PC-3 (cell line): ENCODE results near the gene PF4V1. TPM values are rescaled to one million over a fixed set of nuclear protein-coding genes. Genes with fewer than 3 reads are reported as not detected.

Experiments
- ATAC-seq: fragments of 200-7000 bp; cut with Tn5 transposase; 2 replicates; pipeline ENCODE4 v1.9.1; 2020; ENCODE audit warnings: mild to moderate bottlenecking, moderate library complexity
- BruUV-seq: library from RNA; stranded (reverse); fragments of 400-500 nt; replicated peaks from 2 replicates; lab custom pipeline; 2021; lab: Mats Ljungman, UMichigan
- CTCF ChIA-PET: fragments of 300-600 bp; sonication (Branson Sonifier 250); formaldehyde crosslinking; loops from one replicate; lab custom pipeline; 2022; ENCODE audit warnings: antibody characterized with exemption; lab: Charles Lee
- POLR2A ChIA-PET: fragments of 300-600 bp; sonication (Branson Sonifier 250); formaldehyde crosslinking; loops from one replicate; lab custom pipeline; 2022; ENCODE audit warnings: antibody characterized with exemption; ENCODE audit not compliant: unreplicated experiment; lab: Charles Lee
- DNase-seq: peaks from one replicate; pipeline ENCODE4 v3.0.0-alpha.2; 2015
- H2AFZ ChIP-seq: fragments of 300-600 bp; sonication (generic); 2 replicates; pipeline ENCODE4 v1.6.0; 2016; ENCODE audit warnings: antibody characterized with exemption, low read length
- H3F3A ChIP-seq: fragments of 300-600 bp; sonication (generic); one replicate; pipeline ENCODE4 v1.6.0; 2017; ENCODE audit warnings: antibody characterized with exemption, low read length, control low read depth, mild to moderate bottlenecking; ENCODE audit not compliant: unreplicated experiment
- H3K27ac ChIP-seq: fragments of 300-600 bp; sonication (generic); 2 replicates; pipeline ENCODE4 v1.5.1; 2016; ENCODE audit warnings: mild to moderate bottlenecking, low read length
- H3K27me3 ChIP-seq: fragments of 300-600 bp; sonication (generic); 2 replicates; pipeline ENCODE4 v1.6.1; 2016; ENCODE audit warnings: low read length, mixed read lengths
- H3K36me3 ChIP-seq: fragments of 300-600 bp; sonication (generic); 2 replicates; pipeline ENCODE4 v1.6.1; 2016; ENCODE audit warnings: low read depth, mixed run types, low read length, mixed read lengths
- H3K4me1 ChIP-seq: fragments of 300-600 bp; sonication (generic); 2 replicates; pipeline ENCODE4 v1.5.1; 2016; ENCODE audit warnings: low read length; ENCODE audit not compliant: insufficient read depth
- H3K4me2 ChIP-seq: fragments of 300-600 bp; sonication (generic); 2 replicates; pipeline ENCODE4 v1.6.0; 2016; ENCODE audit warnings: low read length
- H3K4me3 ChIP-seq: fragments of 300-600 bp; sonication (generic); 2 replicates; pipeline ENCODE4 v1.5.1; 2016; ENCODE audit warnings: mild to moderate bottlenecking, low read length, mixed read lengths
- H3K79me2 ChIP-seq: fragments of 300-600 bp; sonication (generic); 2 replicates; pipeline ENCODE4 v1.6.1; 2017; ENCODE audit warnings: low read length, mixed read lengths
- H3K9ac ChIP-seq: fragments of 300-600 bp; sonication (generic); 2 replicates; pipeline ENCODE4 v1.6.0; 2016; ENCODE audit warnings: mild to moderate bottlenecking, low read length
- H3K9me2 ChIP-seq: fragments of 300-600 bp; sonication (generic); replicated peaks from 2 replicates; pipeline ENCODE4 v1.6.1; 2016; ENCODE audit warnings: mixed run types, low read length, mixed read lengths
- H3K9me3 ChIP-seq: fragments of 300-600 bp; sonication (generic); 2 replicates; pipeline ENCODE4 v1.6.1; 2016; ENCODE audit warnings: low read length, mixed read lengths
- H4K20me1 ChIP-seq: fragments of 300-600 bp; sonication (generic); 2 replicates; pipeline ENCODE4 v1.6.1; 2016; ENCODE audit warnings: low read length, mixed read lengths
- EZH2 ChIP-seq: fragments of 300-600 bp; sonication (generic); IDR thresholded peaks from one replicate; pipeline ENCODE4 v1.6.1; 2017; ENCODE audit warnings: antibody characterized with exemption, mild to moderate bottlenecking, low read length; ENCODE audit not compliant: unreplicated experiment
- EZH2phosphoT487 ChIP-seq: fragments of 300-600 bp; sonication (generic); IDR thresholded peaks from 2 replicates; pipeline ENCODE4 v1.6.1; 2018; ENCODE audit warnings: mild to moderate bottlenecking, antibody characterized with exemption, low read length, borderline replicate concordance
- intact Hi-C: fragments of 100-400 bp; cut with micrococcal nuclease; formaldehyde crosslinking; loops from 2 replicates; pipeline ENCODE4 v1.9.0; 2023
- total RNA-seq: library from RNA; depleted of rRNA; stranded (reverse); fragments of >200 nt; gene quantifications from 2 replicates; pipeline ENCODE4 v1.2.3, GENCODE V29; 2014; rRNA removed
- TF ChIP-seq, protein P1 (sequence below): fragments of 300-600 bp; sonication (generic); conservative IDR thresholded peaks from 2 replicates; pipeline ENCODE4 v1.5.1; 2017; ENCODE audit warnings: antibody characterized with exemption, low read depth, mild to moderate bottlenecking, low read length

The PF4V1 gene
- total RNA-seq, 1 experiment from 2014 or later = not detected

DNA sequence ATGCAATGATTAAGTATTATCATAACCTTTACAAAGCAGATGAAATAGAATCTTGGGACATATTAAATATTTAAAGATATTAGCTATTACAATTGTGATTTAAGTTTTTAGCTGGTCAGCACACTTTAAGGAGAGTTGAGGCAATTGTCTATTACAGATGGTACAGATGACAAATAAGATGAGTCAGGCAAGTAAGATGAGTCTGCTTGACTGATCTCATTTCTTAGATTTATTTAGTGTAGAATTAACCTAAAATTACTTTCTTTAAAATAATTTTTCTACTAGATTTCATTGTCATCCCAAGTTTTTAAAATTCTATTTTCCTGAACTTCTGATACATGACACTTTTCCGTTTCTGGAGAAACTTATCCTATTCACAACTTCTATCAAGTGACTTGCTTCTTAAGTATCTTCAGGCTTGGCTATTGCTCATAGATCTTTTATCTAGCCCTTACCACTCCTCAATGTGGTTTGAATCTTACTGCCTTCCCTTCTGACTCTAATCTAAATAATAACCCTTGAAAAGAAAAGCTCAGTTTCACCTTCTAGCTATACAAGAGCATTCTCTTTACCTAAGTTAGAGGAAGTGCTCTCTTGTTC lies 49.0 kb downstream of the PF4V1 start:
- no peaks in the 10 kb centered on the region for H4K20me1 ChIP-seq
- H3K4me2 ChIP-seq = no peak overlapping the region
- no peaks in the 10 kb centered on the region for H3K27me3 ChIP-seq
- H2AFZ ChIP-seq = no peak overlapping the region
- peaks cover 6% of the 10 kb centered on the region for H3F3A ChIP-seq
- H3K4me3 ChIP-seq = no peak overlapping the region
- TF ChIP-seq, protein P1, sequence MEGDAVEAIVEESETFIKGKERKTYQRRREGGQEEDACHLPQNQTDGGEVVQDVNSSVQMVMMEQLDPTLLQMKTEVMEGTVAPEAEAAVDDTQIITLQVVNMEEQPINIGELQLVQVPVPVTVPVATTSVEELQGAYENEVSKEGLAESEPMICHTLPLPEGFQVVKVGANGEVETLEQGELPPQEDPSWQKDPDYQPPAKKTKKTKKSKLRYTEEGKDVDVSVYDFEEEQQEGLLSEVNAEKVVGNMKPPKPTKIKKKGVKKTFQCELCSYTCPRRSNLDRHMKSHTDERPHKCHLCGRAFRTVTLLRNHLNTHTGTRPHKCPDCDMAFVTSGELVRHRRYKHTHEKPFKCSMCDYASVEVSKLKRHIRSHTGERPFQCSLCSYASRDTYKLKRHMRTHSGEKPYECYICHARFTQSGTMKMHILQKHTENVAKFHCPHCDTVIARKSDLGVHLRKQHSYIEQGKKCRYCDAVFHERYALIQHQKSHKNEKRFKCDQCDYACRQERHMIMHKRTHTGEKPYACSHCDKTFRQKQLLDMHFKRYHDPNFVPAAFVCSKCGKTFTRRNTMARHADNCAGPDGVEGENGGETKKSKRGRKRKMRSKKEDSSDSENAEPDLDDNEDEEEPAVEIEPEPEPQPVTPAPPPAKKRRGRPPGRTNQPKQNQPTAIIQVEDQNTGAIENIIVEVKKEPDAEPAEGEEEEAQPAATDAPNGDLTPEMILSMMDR = no peak
- TF ChIP-seq EZH2phosphoT487 (no peak), EZH2 (no peak)
- no peaks in the 10 kb centered on the region for H3K79me2 ChIP-seq
- H3K36me3 ChIP-seq = no peaks in the 10 kb centered on the region
- H3K9me2 ChIP-seq = no peaks in the 10 kb centered on the region
- no peak overlapping the region for H3K9ac ChIP-seq
- CTCF ChIA-PET = no interaction called here
- BruUV-seq = no TSS peak
- H3K9me3 ChIP-seq = no peaks in the 10 kb centered on the region
- POLR2A ChIA-PET = no interaction called here
- ATAC-seq (peak; percentile 64), DNase-seq (peak; percentile 52)
- peaks cover 14% of the 10 kb centered on the region for H3K4me1 ChIP-seq
- peak overlapping the region; percentile 13 for H3K27ac ChIP-seq
- intact Hi-C loops = no loop called here

DNA sequence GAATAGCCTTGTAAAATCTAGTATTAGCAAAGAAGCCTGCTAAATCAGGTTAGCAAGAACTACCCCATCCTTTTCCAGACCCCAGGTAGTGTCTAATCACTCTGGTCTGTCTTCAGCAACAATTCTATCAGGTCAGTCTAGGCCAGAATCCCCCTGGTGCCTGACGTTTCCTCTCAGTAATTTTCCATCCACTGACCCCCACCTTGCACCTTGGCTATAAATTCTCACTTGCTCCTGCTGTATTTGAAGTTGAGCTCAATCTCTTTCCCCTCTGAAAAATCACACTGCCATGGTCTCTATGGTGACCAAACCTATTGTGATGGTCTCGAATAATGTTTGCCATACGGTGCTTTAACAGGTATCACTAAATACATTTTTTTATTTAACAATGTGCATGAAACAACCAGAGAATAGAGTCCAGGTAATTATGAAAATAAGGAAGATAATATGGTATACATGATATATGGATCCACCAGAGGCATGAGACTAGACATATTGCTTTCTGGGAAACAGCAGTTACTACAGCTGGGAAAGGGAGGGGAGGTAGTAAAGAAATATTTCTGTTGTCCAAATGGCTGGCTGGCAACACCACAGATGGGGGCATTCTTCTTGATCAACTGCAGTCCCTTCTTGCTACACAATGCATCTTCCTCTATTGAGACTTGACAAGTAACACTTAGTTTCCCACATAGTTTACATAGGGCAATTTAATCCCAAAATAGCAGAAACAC lies 49.9 kb downstream of the PF4V1 start:
- CTCF ChIA-PET = no interaction called here
- peak overlapping the region; percentile 13 for H3K27ac ChIP-seq
- ATAC-seq = no peak

More for the DNA sequence above, 49.9 kb downstream of the PF4V1 start:
- Histone ChIP-seq H3K9me2 (no peaks in the 10 kb centered on the region), H3F3A (peaks cover 6% of the 10 kb centered on the region), H3K4me2 (no peak overlapping the region), H4K20me1 (no peaks in the 10 kb centered on the region), H3K4me3 (no peak overlapping the region), H3K9me3 (no peaks in the 10 kb centered on the region), H3K4me1 (peaks cover 14% of the 10 kb centered on the region), H3K27me3 (no peaks in the 10 kb centered on the region), H2AFZ (no peak overlapping the region), H3K9ac (no peak overlapping the region), H3K79me2 (no peaks in the 10 kb centered on the region), H3K36me3 (no peaks in the 10 kb centered on the region)
- intact Hi-C loops = no loop called here
- TF ChIP-seq EZH2 (no peak), EZH2phosphoT487 (no peak)
- TF ChIP-seq, protein P1 = no peak
- no TSS peak for BruUV-seq
- no peak for DNase-seq
- POLR2A ChIA-PET = interaction anchor here (0.6 kb wide), 1 partner anchor 38 kb away, joined by 7 read pairs; no protein-coding TSS in a partner anchor

Other genes with a start within 250 kb of the PF4V1 start
- 0.69 and 1.1 TPM in 2 replicates for gene RASSF6, start 232.9 kb upstream of the PF4V1 start, total RNA-seq
- gene CXCL8, start 112.7 kb upstream of the PF4V1 start, total RNA-seq = 360 and 477 TPM in 2 replicates
- 23.4 and 25.7 TPM in 2 replicates for gene CXCL6, start 16.6 kb upstream of the PF4V1 start, total RNA-seq
- 239 and 267 TPM in 2 replicates for gene CXCL1, start 16.1 kb downstream of the PF4V1 start, total RNA-seq
- gene PF4, start 128.7 kb downstream of the PF4V1 start, total RNA-seq = 0.58 and 0.63 TPM in 2 replicates
- not detected in 2 replicates for gene PPBP, start 134.9 kb downstream of the PF4V1 start, total RNA-seq
- 0.55 and 1.0 TPM in 2 replicates for gene CXCL5, start 145.4 kb downstream of the PF4V1 start, total RNA-seq
- 25.1 and 28.9 TPM in 2 replicates for gene CXCL3, start 185.4 kb downstream of the PF4V1 start, total RNA-seq
- 165 and 172 TPM in 2 replicates for gene CXCL2, start 245.9 kb downstream of the PF4V1 start, total RNA-seq